Testis (tissue), 2 donors: ENCODE measurements around the gene GSG1L.

Experiments used
- POLR2A ChIP-seq: fragments of 450-650 bp; IDR thresholded peaks from one replicate; pipeline ENCODE4 v1.6.1; 2017; ENCODE audit warnings: antibody characterized with exemption, mild to moderate bottlenecking, moderate library complexity
- TF ChIP-seq, protein P1 (sequence below), 3 experiments: fragments of 450-650 bp in 2 of 3; fragments of 200-600 bp in 1 of 3; sonication (generic) in 1 of 3; IDR thresholded peaks; one replicate each; pipeline ENCODE4 v1.5.1; 2016 to 2019; ENCODE audit warnings: antibody characterized with exemption in 3 of 3, mild to moderate bottlenecking in 2 of 3, moderate library complexity in 1 of 3

DNA sequence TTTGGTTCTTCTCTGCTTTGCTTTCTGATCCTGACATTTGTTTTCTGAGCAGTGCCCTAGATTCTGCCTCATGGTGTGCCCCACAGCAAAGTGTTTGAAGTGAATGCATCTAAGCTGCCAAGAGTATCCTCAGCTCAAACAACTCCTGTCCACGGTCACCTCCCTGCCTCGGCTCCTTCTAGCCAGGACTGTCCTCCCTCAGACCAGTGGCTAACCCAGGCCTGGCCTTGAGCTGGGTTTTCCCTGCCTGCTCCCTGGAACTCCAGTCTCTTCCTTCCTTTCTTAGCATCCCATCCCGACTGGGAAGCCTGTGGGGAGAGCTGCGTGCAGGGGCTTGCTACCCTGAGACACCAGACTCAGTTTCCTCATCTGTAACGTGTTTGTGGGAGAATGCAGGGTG is 256.5 kb downstream of the GSG1L start:
- TF ChIP-seq, protein P1, sequence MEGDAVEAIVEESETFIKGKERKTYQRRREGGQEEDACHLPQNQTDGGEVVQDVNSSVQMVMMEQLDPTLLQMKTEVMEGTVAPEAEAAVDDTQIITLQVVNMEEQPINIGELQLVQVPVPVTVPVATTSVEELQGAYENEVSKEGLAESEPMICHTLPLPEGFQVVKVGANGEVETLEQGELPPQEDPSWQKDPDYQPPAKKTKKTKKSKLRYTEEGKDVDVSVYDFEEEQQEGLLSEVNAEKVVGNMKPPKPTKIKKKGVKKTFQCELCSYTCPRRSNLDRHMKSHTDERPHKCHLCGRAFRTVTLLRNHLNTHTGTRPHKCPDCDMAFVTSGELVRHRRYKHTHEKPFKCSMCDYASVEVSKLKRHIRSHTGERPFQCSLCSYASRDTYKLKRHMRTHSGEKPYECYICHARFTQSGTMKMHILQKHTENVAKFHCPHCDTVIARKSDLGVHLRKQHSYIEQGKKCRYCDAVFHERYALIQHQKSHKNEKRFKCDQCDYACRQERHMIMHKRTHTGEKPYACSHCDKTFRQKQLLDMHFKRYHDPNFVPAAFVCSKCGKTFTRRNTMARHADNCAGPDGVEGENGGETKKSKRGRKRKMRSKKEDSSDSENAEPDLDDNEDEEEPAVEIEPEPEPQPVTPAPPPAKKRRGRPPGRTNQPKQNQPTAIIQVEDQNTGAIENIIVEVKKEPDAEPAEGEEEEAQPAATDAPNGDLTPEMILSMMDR (IDR thresholded peaks at IDR 0.05), result no peak
- TF ChIP-seq POLR2A, result no peak
